Neutrophil (primary cell): ENCODE data around the gene GUCA1A.
"Not testable (repeated sequence)": the region's sequence is repeated elsewhere in the genome, so short reads cannot be mapped to it uniquely, and the experiment has no call there.

Source experiments
- H3K27ac ChIP-seq: fragments of 200-600 bp; sonication (generic); 2 replicates; pipeline ENCODE4 v1.5.1; 2016; ENCODE audit warnings: mild to moderate bottlenecking, moderate library complexity
- H3K27me3 ChIP-seq: fragments of 200-600 bp; sonication (generic); 2 replicates; pipeline ENCODE4 v1.6.0; 2016; ENCODE audit warnings: mild to moderate bottlenecking
- H3K36me3 ChIP-seq: fragments of 200-600 bp; sonication (generic); 2 replicates; pipeline ENCODE4 v1.5.1; 2017
- H3K4me1 ChIP-seq, 2 experiments: fragments of 200-600 bp in 1 of 2; sonication (generic) in 1 of 2; 1 replicate in 1 of 2; 2 replicates in 1 of 2; pipeline versions ENCODE4 v1.5.1 to v1.6.1; 2013 to 2016; ENCODE audit warnings: low read depth in 1 of 2, low read length in 1 of 2, mild to moderate bottlenecking in 1 of 2, moderate library complexity in 1 of 2; ENCODE audit not compliant: control insufficient read depth in 1 of 2, insufficient read depth in 1 of 2
- H3K4me3 ChIP-seq, 2 experiments: fragments of 200-600 bp in 1 of 2; sonication (generic) in 1 of 2; 1 replicate in 1 of 2; 2 replicates in 1 of 2; pipeline ENCODE4 v1.5.1; 2013 to 2016; ENCODE audit warnings: low read depth in 1 of 2, low read length in 1 of 2, mild to moderate bottlenecking in 1 of 2, moderate library complexity in 1 of 2
- H3K9me3 ChIP-seq: fragments of 200-600 bp; sonication (generic); 2 replicates; pipeline ENCODE4 v1.5.1; 2016
- TF ChIP-seq, protein P1 (sequence below): fragments of 200-600 bp; sonication (generic); IDR thresholded peaks from 2 replicates; pipeline ENCODE4 v1.5.1; 2016; ENCODE audit warnings: antibody characterized with exemption

Gene GUCA1A

DNA sequence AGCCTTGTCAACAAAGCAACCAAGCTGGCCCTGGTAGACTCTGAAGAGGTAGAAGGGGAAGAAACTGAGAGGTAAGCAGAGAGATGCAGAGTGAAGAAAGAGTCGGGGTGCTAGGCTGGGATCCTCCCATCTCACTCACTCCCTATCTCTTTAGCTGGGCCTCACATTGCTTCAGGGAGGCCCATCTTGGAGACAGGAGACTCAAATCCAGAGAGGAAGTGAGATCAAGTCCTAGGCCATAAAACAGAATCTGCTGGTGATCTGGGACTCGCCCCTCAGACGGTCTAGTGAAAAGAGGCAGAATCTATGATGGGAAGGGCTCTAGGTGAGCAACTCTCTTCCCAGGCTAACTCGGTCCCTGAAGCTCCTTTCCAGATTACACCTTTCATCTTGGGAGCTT, 22.3 kb downstream of the GUCA1A start:
- no peaks in the 10 kb centered on the region for H3K36me3 ChIP-seq

DNA sequence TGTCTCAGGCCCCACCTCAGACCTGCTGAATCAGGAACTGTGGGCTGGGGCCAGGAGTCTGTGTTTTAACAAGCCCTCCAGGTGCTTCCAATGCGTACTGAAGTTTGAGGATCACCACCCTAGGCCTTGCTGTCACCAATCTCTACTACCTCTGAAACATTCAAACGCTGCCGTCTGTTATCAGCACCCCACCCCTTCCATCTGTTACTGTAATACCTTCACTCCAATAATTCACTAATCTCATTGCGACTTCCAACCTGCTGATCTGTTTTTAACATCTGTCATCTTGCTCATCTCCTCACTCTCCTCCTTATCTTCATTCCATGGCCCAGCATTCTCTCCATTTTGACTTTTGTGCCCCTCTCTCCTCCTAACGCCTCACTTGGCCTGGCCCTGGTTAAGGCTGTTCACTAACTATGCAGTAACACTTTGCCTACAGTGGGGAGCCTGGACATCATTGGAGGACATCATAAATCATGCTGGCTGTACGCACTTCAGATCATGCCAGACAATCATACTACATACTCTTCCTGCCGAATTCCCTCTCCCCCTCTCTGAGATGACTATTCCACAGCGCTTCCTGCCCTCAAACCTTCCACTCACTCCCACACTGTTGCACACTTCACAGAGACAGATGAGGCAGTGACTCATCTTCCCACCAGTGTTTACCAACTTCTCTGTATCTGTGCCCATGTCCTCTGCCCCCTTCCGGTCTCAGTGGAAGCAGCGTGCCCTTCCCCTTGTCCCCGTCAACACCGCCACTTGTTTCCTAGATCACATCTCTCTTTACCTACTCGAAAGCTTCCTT, 24.6 kb downstream of the GUCA1A start:
- Histone ChIP-seq H3K4me1 (no peaks in the 10 kb centered on the region), H3K9me3 (no peaks in the 10 kb centered on the region), H3K4me3 (no peak overlapping the region), H3K27ac (no peak overlapping the region), H3K36me3 (peaks cover 2% of the 10 kb centered on the region), H3K27me3 (no peaks in the 10 kb centered on the region)
- TF ChIP-seq, protein P1, sequence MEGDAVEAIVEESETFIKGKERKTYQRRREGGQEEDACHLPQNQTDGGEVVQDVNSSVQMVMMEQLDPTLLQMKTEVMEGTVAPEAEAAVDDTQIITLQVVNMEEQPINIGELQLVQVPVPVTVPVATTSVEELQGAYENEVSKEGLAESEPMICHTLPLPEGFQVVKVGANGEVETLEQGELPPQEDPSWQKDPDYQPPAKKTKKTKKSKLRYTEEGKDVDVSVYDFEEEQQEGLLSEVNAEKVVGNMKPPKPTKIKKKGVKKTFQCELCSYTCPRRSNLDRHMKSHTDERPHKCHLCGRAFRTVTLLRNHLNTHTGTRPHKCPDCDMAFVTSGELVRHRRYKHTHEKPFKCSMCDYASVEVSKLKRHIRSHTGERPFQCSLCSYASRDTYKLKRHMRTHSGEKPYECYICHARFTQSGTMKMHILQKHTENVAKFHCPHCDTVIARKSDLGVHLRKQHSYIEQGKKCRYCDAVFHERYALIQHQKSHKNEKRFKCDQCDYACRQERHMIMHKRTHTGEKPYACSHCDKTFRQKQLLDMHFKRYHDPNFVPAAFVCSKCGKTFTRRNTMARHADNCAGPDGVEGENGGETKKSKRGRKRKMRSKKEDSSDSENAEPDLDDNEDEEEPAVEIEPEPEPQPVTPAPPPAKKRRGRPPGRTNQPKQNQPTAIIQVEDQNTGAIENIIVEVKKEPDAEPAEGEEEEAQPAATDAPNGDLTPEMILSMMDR = no peak

More for the DNA sequence above, 22.3 kb downstream of the GUCA1A start:
- Histone ChIP-seq H3K27me3 (no peaks in the 10 kb centered on the region), H3K9me3 (no peaks in the 10 kb centered on the region), H3K4me1 (no peaks in the 10 kb centered on the region), H3K27ac (no peak overlapping the region), H3K4me3 (no peak overlapping the region)
- TF ChIP-seq, protein P1 = no peak

DNA sequence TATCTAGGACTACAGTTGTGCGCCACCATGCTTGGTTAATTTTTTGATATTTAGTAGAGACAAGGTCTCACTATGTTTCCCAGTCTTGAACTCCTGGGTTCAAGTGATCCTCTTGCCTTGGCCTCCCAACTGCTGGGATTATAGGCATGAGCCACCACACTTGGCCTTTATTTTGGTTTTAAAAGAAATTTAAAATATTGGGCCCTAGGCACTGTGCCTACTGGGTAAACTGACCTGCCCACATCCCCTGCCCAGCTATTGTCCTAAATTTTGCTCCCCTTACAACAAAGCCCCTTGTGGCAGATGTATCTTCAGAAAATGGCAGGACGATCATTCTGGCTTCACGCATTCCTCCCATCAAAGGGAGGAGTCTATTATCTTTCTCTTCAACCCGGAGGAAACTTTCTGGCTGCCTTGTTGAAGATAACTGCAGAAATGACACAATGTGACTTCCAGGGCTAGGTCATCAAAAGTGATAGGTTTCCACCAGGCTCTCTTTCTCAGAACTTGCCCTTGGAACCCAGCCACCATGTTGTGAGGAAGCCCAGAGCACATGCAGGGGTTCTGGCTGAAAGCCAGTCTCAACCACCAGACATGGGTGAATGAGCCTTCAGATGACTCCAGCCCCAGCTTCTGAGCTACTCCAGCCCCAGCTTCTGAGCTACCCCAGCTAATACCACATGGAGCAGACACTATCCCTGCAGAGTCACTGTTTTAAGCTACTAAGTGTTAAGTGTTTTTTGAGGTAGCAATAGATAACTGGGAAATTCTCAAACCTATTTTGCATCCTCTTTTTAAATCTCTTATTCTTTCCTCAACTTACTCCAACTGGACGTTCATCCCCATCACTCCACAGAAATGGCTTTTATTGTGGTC, 26.2 kb downstream of the GUCA1A start:
- no peaks in the 10 kb centered on the region for H3K4me1 ChIP-seq
- H3K36me3 ChIP-seq = peaks cover 7% of the 10 kb centered on the region
- TF ChIP-seq, protein P1 = no peak
- no peaks in the 10 kb centered on the region for H3K27me3 ChIP-seq
- H3K4me3 ChIP-seq = no peak overlapping the region
- H3K27ac ChIP-seq = no peak overlapping the region
- H3K9me3 ChIP-seq = no peaks in the 10 kb centered on the region

DNA sequence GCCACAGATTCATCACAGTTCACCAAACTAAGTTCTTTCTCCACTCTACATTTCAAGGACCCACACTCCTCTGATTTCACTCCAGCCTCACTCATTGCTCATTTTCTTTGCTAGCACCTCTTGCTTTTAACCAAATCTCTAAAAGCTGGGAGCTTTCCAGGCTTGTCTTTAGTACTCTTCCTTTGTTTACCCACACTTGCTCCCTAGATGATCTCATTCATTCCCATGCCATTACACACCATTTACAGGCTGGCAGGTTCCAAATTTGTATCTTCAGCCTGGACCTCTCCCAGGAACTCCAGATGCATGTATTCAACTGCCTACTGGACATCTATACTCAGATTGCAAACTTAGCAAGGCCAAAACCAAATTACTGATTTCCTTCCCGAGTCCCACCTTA, 26.9 kb downstream of the GUCA1A start:
- Histone ChIP-seq H3K4me1 (no peaks in the 10 kb centered on the region), H3K4me3 (no peak overlapping the region), H3K27ac (no peak overlapping the region), H3K36me3 (peaks cover 13% of the 10 kb centered on the region), H3K9me3 (no peaks in the 10 kb centered on the region), H3K27me3 (no peaks in the 10 kb centered on the region)
- TF ChIP-seq, protein P1 = no peak

DNA sequence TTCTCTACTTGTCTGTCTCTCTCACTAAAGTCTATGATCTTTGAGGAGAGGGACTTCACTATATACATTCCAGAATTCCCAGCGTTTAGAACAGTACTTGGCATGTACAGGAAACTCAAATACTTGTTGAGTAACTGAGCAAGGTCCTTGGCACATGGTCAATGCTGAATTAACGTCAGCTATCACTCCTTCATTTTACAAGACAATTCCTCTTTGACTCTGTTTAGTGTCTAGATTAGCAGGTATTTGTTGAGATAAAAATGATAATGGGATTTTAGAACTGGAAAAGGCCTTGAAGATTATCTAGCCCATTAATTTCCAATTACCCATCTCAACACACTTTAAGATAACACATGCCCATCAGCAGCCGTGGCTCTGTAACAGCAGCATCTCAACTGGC, 28.2 kb downstream of the GUCA1A start:
- Histone ChIP-seq H3K27ac (no peak overlapping the region), H3K4me1 (no peaks in the 10 kb centered on the region), H3K27me3 (no peaks in the 10 kb centered on the region), H3K36me3 (peaks cover 16% of the 10 kb centered on the region), H3K4me3 (no peak overlapping the region), H3K9me3 (no peaks in the 10 kb centered on the region)
- TF ChIP-seq, protein P1 = no peak

DNA sequence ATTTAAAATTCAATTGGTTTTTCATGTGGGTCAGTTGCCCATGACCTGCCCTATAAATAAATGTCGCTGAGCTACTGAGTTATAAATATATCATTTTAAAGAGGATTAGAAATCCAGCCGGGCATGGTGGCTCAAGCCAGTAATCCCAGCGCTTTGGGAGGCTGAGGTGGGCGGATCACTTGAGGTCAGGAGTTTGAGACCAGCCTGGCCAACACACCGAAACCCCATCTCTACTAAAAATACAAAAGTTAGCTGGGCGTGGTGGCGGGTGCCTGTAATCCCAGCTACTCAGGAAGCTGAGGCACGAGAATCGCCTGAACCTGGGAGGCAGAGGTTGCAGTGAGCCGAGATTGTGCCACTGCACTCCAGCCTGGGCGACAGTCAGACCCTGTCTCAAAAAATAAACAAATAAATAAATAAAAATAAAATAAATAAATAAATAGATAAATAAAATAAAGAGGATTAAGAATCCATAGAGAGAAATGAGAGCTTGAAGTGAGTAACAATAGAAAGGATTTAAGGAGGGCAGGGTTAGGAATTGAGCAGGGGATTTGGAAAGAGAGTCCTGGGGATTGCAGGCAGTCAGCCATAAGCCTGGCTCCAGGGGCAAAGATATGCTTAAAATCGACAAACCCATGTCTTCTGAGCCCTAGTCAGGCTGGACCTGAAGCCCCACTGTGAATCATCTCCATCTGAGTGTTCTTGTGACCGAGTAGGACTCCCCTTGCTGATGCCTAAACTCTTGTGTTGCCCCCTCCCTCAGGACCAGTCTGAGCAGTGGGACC, 29.2 kb downstream of the GUCA1A start:
- H3K9me3 ChIP-seq, H3K27me3 ChIP-seq, H3K4me3 ChIP-seq, H3K27ac ChIP-seq, H3K4me1 ChIP-seq: not testable (repeated sequence)
- peaks cover 24% of the 10 kb centered on the region for H3K36me3 ChIP-seq
